ENCODE results near the gene TPP1.

TPP1 gene

DNA sequence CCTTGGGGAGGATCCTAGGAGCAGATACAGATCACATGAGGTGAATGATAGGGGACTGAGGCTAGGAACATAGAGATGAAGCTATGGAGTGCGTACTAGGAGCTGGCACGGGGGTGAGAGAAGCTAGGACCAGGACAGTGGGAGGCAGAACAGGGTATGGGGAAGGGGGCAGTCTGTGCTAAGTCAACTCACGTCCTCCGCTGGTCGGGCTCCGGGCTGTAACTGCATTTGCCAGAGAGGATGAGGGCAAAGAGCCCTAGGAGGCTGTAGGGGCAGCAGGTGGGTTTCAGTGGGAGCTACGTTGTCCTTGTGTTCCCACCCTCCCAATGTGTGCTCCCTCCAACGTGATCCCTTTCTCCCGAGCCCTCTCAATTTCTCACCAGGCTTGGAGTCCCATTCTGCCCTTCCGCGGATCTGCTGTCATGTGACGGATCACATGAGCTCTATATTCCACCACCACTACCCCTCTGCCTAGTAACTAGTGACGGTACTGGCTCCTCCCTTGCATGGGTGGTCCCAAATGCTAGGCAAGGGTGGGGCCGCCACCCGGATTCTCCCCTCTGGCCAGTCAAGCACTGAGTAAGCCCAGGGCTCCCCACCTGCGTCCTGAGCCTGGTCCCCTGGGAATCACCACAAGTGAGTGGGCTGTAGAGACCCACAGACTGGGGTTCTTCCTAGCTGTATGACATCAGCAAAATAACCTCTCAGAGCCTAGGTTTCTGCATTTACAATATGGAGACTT lies at the start of gene TPP1:
TPP1 (minus strand) TSS at position 419 of the 742 bp plus-strand sequence; CDS start at position 397, 22 bp downstream.
- Histone ChIP-seq H3K9me3 (ENCODE audit: control insufficient read depth in 1 of 2, low read length in 2 of 2) (no peaks in the 10 kb centered on the region), H3K27ac (ENCODE audit: low read depth, low read length) (peak within 1 kb of the TSS; percentile 63), H3K9ac (ENCODE audit: low read depth in 1 of 2, low read length in 2 of 2) (peak within 1 kb of the TSS; percentile 91 to 95), H3K4me3 (ENCODE audit: low read depth in 1 of 2, low read length in 2 of 2) (peak within 1 kb of the TSS; percentile 94 to 96), H3K27me3 (ENCODE audit: control insufficient read depth in 1 of 2, insufficient read depth in 2 of 2, low read length in 2 of 2) (no peaks in the 10 kb centered on the region), H3K4me1 (ENCODE audit: control insufficient read depth in 1 of 2, insufficient read depth in 2 of 2, low read length in 2 of 2) (peaks cover 16 to 17% of the 10 kb centered on the region in 2 donors), H3K36me3 (ENCODE audit: control insufficient read depth in 1 of 2, insufficient read depth in 2 of 2, low read length in 2 of 2) (peaks cover 16 to 32% of the 10 kb centered on the region in 2 donors)

DNA sequence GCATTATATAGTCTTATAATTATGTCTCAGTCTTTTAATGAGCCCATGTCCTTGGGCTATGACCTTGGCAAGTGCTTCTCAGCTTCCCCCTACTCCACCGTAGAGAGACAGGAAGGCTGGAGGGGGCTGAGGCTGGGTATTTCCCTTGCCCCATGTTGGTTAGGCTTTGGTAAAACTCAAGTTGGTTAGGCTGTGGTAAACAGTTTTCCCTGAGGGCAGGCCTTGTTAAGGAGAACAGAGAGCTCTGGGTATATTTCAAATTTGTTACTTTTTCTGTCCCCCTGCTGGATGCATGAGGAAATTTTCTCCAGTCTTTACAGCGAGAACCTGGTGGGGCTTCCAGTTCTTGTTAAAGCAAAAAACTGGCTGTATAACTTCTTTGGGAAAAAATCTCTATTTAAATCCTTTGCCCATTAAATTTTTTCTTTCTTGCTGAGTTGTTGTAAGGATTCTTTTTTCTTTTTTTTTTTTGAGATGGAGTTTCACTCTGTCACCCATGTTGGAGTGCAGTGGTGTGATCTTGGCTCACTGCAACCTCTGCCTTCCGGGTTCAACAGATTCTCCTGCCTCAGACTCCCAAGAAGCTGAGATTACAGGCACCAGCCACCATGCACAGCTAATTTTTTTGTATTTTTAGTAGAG lies 48.6 kb upstream of the TPP1 start:
- H3K36me3 ChIP-seq (ENCODE audit: control insufficient read depth in 1 of 2, insufficient read depth in 2 of 2, low read length in 2 of 2), result no peaks in the 10 kb centered on the region
- no peak overlapping the region for H3K4me3 ChIP-seq (ENCODE audit: low read depth in 1 of 2, low read length in 2 of 2)
- no peaks in the 10 kb centered on the region for H3K27me3 ChIP-seq (ENCODE audit: control insufficient read depth in 1 of 2, insufficient read depth in 2 of 2, low read length in 2 of 2)
- no peak overlapping the region for H3K9ac ChIP-seq (ENCODE audit: low read depth in 1 of 2, low read length in 2 of 2)
- H3K27ac ChIP-seq (ENCODE audit: low read depth, low read length), result no peak overlapping the region
- no peaks in the 10 kb centered on the region for H3K9me3 ChIP-seq (ENCODE audit: control insufficient read depth in 1 of 2, low read length in 2 of 2)
- no peaks in the 10 kb centered on the region for H3K4me1 ChIP-seq (ENCODE audit: control insufficient read depth in 1 of 2, insufficient read depth in 2 of 2, low read length in 2 of 2)

GRCh38 chr11:6666302-6667183 lies 47.3 kb upstream of the TPP1 start:
- Histone ChIP-seq H3K4me1 (ENCODE audit: control insufficient read depth in 1 of 2, insufficient read depth in 2 of 2, low read length in 2 of 2) (no peaks in the 10 kb centered on the region), H3K27me3 (ENCODE audit: control insufficient read depth in 1 of 2, insufficient read depth in 2 of 2, low read length in 2 of 2) (no peaks in the 10 kb centered on the region), H3K9ac (ENCODE audit: low read depth in 1 of 2, low read length in 2 of 2) (no peak overlapping the region), H3K4me3 (ENCODE audit: low read depth in 1 of 2, low read length in 2 of 2) (no peak overlapping the region), H3K27ac (ENCODE audit: low read depth, low read length) (no peak overlapping the region), H3K36me3 (ENCODE audit: control insufficient read depth in 1 of 2, insufficient read depth in 2 of 2, low read length in 2 of 2) (no peaks in the 10 kb centered on the region), H3K9me3 (ENCODE audit: control insufficient read depth in 1 of 2, low read length in 2 of 2) (no peaks in the 10 kb centered on the region)

- no peaks in the 10 kb centered on the region for H3K9me3 ChIP-seq (ENCODE audit: control insufficient read depth in 1 of 2, low read length in 2 of 2)
- H3K27ac ChIP-seq (ENCODE audit: low read depth, low read length), result no peak overlapping the region
- H3K27me3 ChIP-seq (ENCODE audit: control insufficient read depth in 1 of 2, insufficient read depth in 2 of 2, low read length in 2 of 2), result no peaks in the 10 kb centered on the region
- no peaks in the 10 kb centered on the region for H3K36me3 ChIP-seq (ENCODE audit: control insufficient read depth in 1 of 2, insufficient read depth in 2 of 2, low read length in 2 of 2)
- no peak overlapping the region for H3K4me3 ChIP-seq (ENCODE audit: low read depth in 1 of 2, low read length in 2 of 2)
- no peak overlapping the region for H3K9ac ChIP-seq (ENCODE audit: low read depth in 1 of 2, low read length in 2 of 2)
- H3K4me1 ChIP-seq (ENCODE audit: control insufficient read depth in 1 of 2, insufficient read depth in 2 of 2, low read length in 2 of 2), result no peaks in the 10 kb centered on the region
Measured at GRCh38 chr11:6664551-6664950, 45.3 kb upstream of the TPP1 start.

- H3K27me3 ChIP-seq (ENCODE audit: control insufficient read depth in 1 of 2, insufficient read depth in 2 of 2, low read length in 2 of 2), result no peaks in the 10 kb centered on the region
- no peak overlapping the region for H3K4me3 ChIP-seq (ENCODE audit: low read depth in 1 of 2, low read length in 2 of 2)
- H3K27ac ChIP-seq (ENCODE audit: low read depth, low read length), result no peak overlapping the region
- no peak overlapping the region for H3K9ac ChIP-seq (ENCODE audit: low read depth in 1 of 2, low read length in 2 of 2)
- H3K9me3 ChIP-seq (ENCODE audit: control insufficient read depth in 1 of 2, low read length in 2 of 2), result no peaks in the 10 kb centered on the region
- H3K4me1 ChIP-seq (ENCODE audit: control insufficient read depth in 1 of 2, insufficient read depth in 2 of 2, low read length in 2 of 2), result no peaks in the 10 kb centered on the region
- no peaks in the 10 kb centered on the region for H3K36me3 ChIP-seq (ENCODE audit: control insufficient read depth in 1 of 2, insufficient read depth in 2 of 2, low read length in 2 of 2)
Measured at GRCh38 chr11:6663794-6664469, 44.7 kb upstream of the TPP1 start.

- Histone ChIP-seq H3K4me1 (ENCODE audit: control insufficient read depth in 1 of 2, insufficient read depth in 2 of 2, low read length in 2 of 2) (no peaks in the 10 kb centered on the region), H3K27me3 (ENCODE audit: control insufficient read depth in 1 of 2, insufficient read depth in 2 of 2, low read length in 2 of 2) (peaks cover 11 to 19% of the 10 kb centered on the region in 2 donors), H3K27ac (ENCODE audit: low read depth, low read length) (no peak overlapping the region), H3K36me3 (ENCODE audit: control insufficient read depth in 1 of 2, insufficient read depth in 2 of 2, low read length in 2 of 2) (no peaks in the 10 kb centered on the region), H3K4me3 (ENCODE audit: low read depth in 1 of 2, low read length in 2 of 2) (no peak overlapping the region), H3K9me3 (ENCODE audit: control insufficient read depth in 1 of 2, low read length in 2 of 2) (no peaks in the 10 kb centered on the region), H3K9ac (ENCODE audit: low read depth in 1 of 2, low read length in 2 of 2) (no peak overlapping the region)
Measured at GRCh38 chr11:6660712-6661111, 41.5 kb upstream of the TPP1 start.

DNA sequence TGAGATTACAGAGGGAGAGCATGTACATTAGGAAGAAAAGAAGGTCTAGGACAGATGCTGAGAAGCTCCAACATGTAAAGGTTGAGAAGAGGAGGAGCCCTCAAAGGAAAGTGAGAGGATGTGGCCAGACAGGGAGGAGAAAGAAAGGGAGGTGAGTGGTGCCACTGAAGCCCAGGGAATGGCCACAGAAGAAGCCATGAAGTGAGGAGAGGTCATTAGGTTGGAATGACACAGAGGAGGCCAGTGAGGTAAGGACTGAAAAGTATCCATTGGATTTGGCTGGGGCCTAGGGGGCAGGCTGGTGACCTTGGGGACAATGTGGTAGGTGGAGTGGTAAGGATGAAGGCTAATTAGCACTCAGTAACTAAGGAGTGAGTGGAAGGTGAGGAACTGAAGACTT lies 39.4 kb upstream of the TPP1 start:
- H3K4me1 ChIP-seq (ENCODE audit: control insufficient read depth in 1 of 2, insufficient read depth in 2 of 2, low read length in 2 of 2), result no peaks in the 10 kb centered on the region
- H3K36me3 ChIP-seq (ENCODE audit: control insufficient read depth in 1 of 2, insufficient read depth in 2 of 2, low read length in 2 of 2), result no peaks in the 10 kb centered on the region
- no peak overlapping the region for H3K9ac ChIP-seq (ENCODE audit: low read depth in 1 of 2, low read length in 2 of 2)
- no peak overlapping the region for H3K4me3 ChIP-seq (ENCODE audit: low read depth in 1 of 2, low read length in 2 of 2)
- no peak overlapping the region for H3K27ac ChIP-seq (ENCODE audit: low read depth, low read length)
- H3K27me3 ChIP-seq (ENCODE audit: control insufficient read depth in 1 of 2, insufficient read depth in 2 of 2, low read length in 2 of 2), result peaks cover 22 to 33% of the 10 kb centered on the region in 2 donors
- H3K9me3 ChIP-seq (ENCODE audit: control insufficient read depth in 1 of 2, low read length in 2 of 2), result no peaks in the 10 kb centered on the region

- Histone ChIP-seq H3K9me3 (ENCODE audit: control insufficient read depth in 1 of 2, low read length in 2 of 2) (no peaks in the 10 kb centered on the region), H3K9ac (ENCODE audit: low read depth in 1 of 2, low read length in 2 of 2) (no peak overlapping the region), H3K4me1 (ENCODE audit: control insufficient read depth in 1 of 2, insufficient read depth in 2 of 2, low read length in 2 of 2) (no peaks in the 10 kb centered on the region), H3K4me3 (ENCODE audit: low read depth in 1 of 2, low read length in 2 of 2) (no peak overlapping the region), H3K27me3 (ENCODE audit: control insufficient read depth in 1 of 2, insufficient read depth in 2 of 2, low read length in 2 of 2) (peaks cover 29 to 33% of the 10 kb centered on the region in 2 donors), H3K27ac (ENCODE audit: low read depth, low read length) (no peak overlapping the region), H3K36me3 (ENCODE audit: control insufficient read depth in 1 of 2, insufficient read depth in 2 of 2, low read length in 2 of 2) (no peaks in the 10 kb centered on the region)
Measured at GRCh38 chr11:6657346-6657745, 38.1 kb upstream of the TPP1 start.

- no peaks in the 10 kb centered on the region for H3K36me3 ChIP-seq (ENCODE audit: control insufficient read depth in 1 of 2, insufficient read depth in 2 of 2, low read length in 2 of 2)
- no peaks in the 10 kb centered on the region for H3K9me3 ChIP-seq (ENCODE audit: control insufficient read depth in 1 of 2, low read length in 2 of 2)
- no peaks in the 10 kb centered on the region for H3K4me1 ChIP-seq (ENCODE audit: control insufficient read depth in 1 of 2, insufficient read depth in 2 of 2, low read length in 2 of 2)
- H3K27me3 ChIP-seq (ENCODE audit: control insufficient read depth in 1 of 2, insufficient read depth in 2 of 2, low read length in 2 of 2), result peaks cover 29 to 33% of the 10 kb centered on the region in 2 donors
- no peak overlapping the region for H3K9ac ChIP-seq (ENCODE audit: low read depth in 1 of 2, low read length in 2 of 2)
- no peak overlapping the region for H3K4me3 ChIP-seq (ENCODE audit: low read depth in 1 of 2, low read length in 2 of 2)
- no peak overlapping the region for H3K27ac ChIP-seq (ENCODE audit: low read depth, low read length)
Measured at GRCh38 chr11:6656936-6657335, 37.7 kb upstream of the TPP1 start.
